HFFc6 (cell line): ENCODE data around the gene MS4A18. TPM values are rescaled to one million over a fixed set of nuclear protein-coding genes. Genes with fewer than 3 reads are reported as not detected.

Source experiments
- DNase-seq: peaks from one replicate; pipeline ENCODE4 v3.0.0-alpha.2; 2018
- H3K27ac Mint-ChIP-seq: 2 replicates; pipeline ENCODE4 v1.8.0; 2020; ENCODE audit warnings: mild to moderate bottlenecking, mixed read lengths
- H3K27me3 Mint-ChIP-seq: 2 replicates; pipeline ENCODE4 v1.8.0; 2021; ENCODE audit warnings: mild to moderate bottlenecking, moderate library complexity, mixed read lengths; ENCODE audit not compliant: insufficient read depth
- H3K36me3 Mint-ChIP-seq: 2 replicates; pipeline ENCODE4 v1.8.0; 2021; ENCODE audit warnings: low read depth, mixed read lengths
- H3K4me1 Mint-ChIP-seq: 2 replicates; pipeline ENCODE4 v1.8.0; 2020; ENCODE audit warnings: low read depth, mixed read lengths
- H3K4me3 Mint-ChIP-seq: 2 replicates; pipeline ENCODE4 v1.8.0; 2020; ENCODE audit warnings: mild to moderate bottlenecking, moderate library complexity, mixed read lengths
- H3K9me3 Mint-ChIP-seq: 2 replicates; pipeline ENCODE4 v1.8.0; 2020; ENCODE audit warnings: mild to moderate bottlenecking, mixed read lengths
- CTCF ChIP-seq: fragments of 200-600 bp; sonication (generic); IDR thresholded peaks from 2 replicates; pipeline ENCODE4 v1.5.0; 2021; ENCODE audit warnings: antibody characterized with exemption, mild to moderate bottlenecking
- total RNA-seq, 6 experiments: library from RNA; stranded (reverse); fragmentation: NEBNext Ultra II Directional; extraction: Animal tissue kit (Norgen Biotek cat#: 25700); gene quantifications; 2 replicates in 1 of 6; 3 replicates in 5 of 6; pipeline ENCODE4 v1.2.3, GENCODE V29; 2021

The MS4A18 gene
- total RNA-seq, 6 experiments from 2014 or later = not detected

- Mint-ChIP-seq H3K4me1 (no peaks in the 10 kb centered on the region), H3K36me3 (no peaks in the 10 kb centered on the region), H3K9me3 (no peaks in the 10 kb centered on the region), H3K27ac (no peak overlapping the region), H3K4me3 (no peak overlapping the region), H3K27me3 (peaks cover 19% of the 10 kb centered on the region)
- TF ChIP-seq CTCF = no peak
- DNase-seq = no peak
Measured at GRCh38 chr11:60734279-60734678, 9.8 kb downstream of the MS4A18 start.

GRCh38 chr11:60739114-60739513 is 14.6 kb downstream of the MS4A18 start:
- H3K4me3 Mint-ChIP-seq = no peak overlapping the region
- no peak overlapping the region for H3K27ac Mint-ChIP-seq
- no peaks in the 10 kb centered on the region for H3K9me3 Mint-ChIP-seq
- peak; percentile 14; the same call in 1 of the 2 replicates for TF ChIP-seq CTCF
- H3K4me1 Mint-ChIP-seq = no peaks in the 10 kb centered on the region
- DNase-seq = no peak
- no peaks in the 10 kb centered on the region for H3K36me3 Mint-ChIP-seq
- H3K27me3 Mint-ChIP-seq = peaks cover 3% of the 10 kb centered on the region

GRCh38 chr11:60740573-60740972 is 16.1 kb downstream of the MS4A18 start:
- Mint-ChIP-seq H3K27ac (no peak overlapping the region), H3K4me3 (no peak overlapping the region), H3K36me3 (no peaks in the 10 kb centered on the region), H3K27me3 (peaks cover 3% of the 10 kb centered on the region), H3K4me1 (no peaks in the 10 kb centered on the region), H3K9me3 (no peaks in the 10 kb centered on the region)
- no peak for DNase-seq
- no peak for TF ChIP-seq CTCF

DNA sequence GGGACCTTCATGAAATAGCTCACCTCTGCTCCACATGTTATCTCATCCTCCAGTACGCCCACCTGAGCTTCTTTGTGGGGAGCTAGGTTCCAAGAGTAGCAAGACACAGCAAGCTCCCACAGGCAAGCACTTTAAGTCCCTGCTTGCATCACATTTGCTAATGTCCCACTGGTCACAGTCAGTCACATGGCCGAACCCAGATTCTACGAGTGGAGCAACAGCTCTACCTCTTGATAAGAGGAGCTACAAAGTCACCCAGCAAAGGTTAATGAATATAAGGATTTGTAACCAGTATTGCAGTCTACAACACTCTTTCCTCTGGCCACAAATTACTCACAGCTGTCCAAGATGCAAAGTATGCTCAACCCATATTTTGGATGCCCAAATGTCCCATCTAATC is 16.9 kb downstream of the MS4A18 start:
- Mint-ChIP-seq H3K27me3 (peaks cover 3% of the 10 kb centered on the region), H3K27ac (no peak overlapping the region), H3K4me3 (no peak overlapping the region), H3K36me3 (no peaks in the 10 kb centered on the region), H3K9me3 (no peaks in the 10 kb centered on the region), H3K4me1 (no peaks in the 10 kb centered on the region)
- DNase-seq = no peak
- no peak for TF ChIP-seq CTCF

GRCh38 chr11:60743058-60743457 is 18.5 kb downstream of the MS4A18 start:
- DNase-seq = no peak
- H3K27me3 Mint-ChIP-seq = peaks cover 2% of the 10 kb centered on the region
- no peak overlapping the region for H3K4me3 Mint-ChIP-seq
- H3K27ac Mint-ChIP-seq = no peak overlapping the region
- 0 out of 2 replicates have a peak, but pooled peaks have one; percentile 19 for TF ChIP-seq CTCF
- H3K36me3 Mint-ChIP-seq = no peaks in the 10 kb centered on the region
- peaks cover 6% of the 10 kb centered on the region; the same call in 1 of the 2 replicates for H3K9me3 Mint-ChIP-seq
- H3K4me1 Mint-ChIP-seq = no peaks in the 10 kb centered on the region

- no peak overlapping the region for H3K27ac Mint-ChIP-seq
- H3K4me1 Mint-ChIP-seq = no peaks in the 10 kb centered on the region
Measured at GRCh38 chr11:60744114-60744513, 19.6 kb downstream of the MS4A18 start.

More at GRCh38 chr11:60744114-60744513, 19.6 kb downstream of the MS4A18 start:
- H3K36me3 Mint-ChIP-seq = no peaks in the 10 kb centered on the region
- no peak for DNase-seq
- no peaks in the 10 kb centered on the region; the same call in none of the 2 replicates for H3K27me3 Mint-ChIP-seq
- no peak for TF ChIP-seq CTCF
- H3K9me3 Mint-ChIP-seq = peaks cover 6% of the 10 kb centered on the region; the same call in 1 of the 2 replicates
- no peak overlapping the region for H3K4me3 Mint-ChIP-seq
